Measurements from ENCODE around the gene SLC33A1.
"Not testable (repeated sequence)": the region's sequence is repeated elsewhere in the genome, so short reads cannot be mapped to it uniquely, and the experiment has no call there.

SLC33A1 gene

DNA sequence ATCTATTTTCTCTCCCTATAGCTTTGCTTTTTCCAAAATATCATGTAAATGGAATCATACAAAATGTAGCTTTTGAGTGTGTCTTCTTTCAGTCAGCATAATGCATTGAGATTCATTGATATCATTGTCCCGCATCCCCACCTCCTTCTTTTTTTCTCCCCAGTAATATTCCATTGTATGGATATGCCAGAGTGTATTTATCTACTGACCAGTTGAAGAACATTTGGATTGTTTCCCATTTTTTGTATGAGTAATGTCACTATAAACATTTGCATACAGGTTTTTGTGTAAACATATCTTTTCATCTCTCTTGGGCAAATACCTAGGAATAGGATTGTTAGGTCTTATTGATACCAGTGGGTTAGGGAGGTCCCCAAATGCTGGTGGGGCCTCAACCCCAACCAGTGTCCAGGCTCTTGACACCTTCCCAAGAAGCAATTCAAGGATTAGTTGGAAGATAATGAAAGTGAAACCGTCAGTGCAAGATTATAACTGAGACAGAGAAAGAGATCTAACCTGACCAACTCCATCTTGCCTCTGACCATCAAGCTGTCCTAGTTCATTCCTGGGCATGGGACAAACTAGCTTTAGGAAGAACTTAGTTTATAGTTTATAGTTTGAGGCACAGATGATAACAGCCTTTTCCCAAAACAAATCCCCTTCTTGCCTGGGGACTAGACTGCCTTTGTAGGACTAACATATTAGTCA is 7.4 kb upstream of the SLC33A1 start:
- no peak for DNase-seq (ENCODE audit: low spot score)

DNA sequence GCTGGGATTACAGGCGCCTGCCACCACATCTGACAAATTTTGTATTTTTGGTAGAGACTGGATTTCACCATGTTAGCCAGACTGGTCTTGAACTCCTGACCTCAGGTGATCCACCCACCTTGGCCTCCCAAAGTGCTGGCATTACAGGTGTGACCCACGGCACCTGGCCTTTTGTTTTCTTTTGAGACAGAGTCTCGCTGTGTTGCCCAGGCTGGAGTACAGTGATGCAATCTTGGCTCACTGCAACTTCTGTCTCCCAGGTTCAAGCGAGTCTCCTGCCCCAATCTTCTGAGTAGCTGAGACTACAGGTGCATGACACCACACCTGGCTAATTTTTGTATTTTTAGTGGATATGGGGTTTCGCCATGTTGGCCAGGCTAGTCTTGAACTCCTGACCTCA is 6.2 kb upstream of the SLC33A1 start:
- not testable (repeated sequence) for DNase-seq (ENCODE audit: low spot score)

- peak; percentile 59 for DNase-seq (ENCODE audit: low spot score)
Observed at GRCh38 chr3:155859859-155860258, 5.6 kb upstream of the SLC33A1 start.

DNA sequence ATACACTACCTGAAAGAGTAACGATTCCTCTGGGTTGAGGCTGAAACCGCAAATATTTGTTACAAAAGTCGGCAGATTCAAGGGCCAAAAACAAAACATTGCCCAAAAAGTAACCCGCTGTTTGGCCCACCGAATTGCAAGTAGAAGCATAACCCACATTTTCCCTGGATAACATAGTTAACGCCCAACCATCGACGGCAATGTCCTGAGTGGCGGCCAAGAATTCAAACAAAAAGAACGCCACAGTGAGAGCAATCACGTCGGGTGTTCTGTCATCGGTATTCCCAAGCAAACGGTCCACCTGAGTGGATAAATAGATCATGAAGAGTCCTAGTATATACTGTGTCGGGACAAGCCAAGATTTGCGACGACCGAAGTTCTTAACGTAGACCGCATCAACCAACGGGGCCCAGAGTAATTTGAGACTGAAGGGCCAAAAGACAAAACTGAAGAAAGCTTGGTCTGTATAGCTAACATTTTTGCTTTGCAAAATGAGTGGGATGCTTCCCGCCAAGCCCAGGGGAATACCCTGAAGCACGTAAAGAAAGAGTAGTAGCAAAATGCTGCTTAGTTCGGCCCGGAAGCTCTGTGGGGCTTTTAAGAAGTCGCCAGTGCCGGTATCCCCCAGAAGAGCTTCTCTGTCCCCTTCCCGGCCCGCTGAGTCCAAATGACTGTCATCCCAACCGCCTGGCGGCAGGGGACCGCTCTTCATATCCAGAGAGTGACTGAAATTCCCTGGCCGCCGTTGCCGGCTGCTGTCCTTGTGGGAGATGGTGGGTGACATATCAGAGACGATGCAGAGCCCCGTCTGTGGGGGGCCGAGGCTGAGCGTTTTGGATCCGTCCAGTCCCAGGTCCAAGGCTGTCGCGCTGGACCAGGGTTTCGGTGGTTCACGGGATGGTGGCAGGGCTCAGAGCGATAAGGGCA is 750 bp downstream of the SLC33A1 start:
- DNase-seq (ENCODE audit: low spot score): peak; percentile 46

DNA sequence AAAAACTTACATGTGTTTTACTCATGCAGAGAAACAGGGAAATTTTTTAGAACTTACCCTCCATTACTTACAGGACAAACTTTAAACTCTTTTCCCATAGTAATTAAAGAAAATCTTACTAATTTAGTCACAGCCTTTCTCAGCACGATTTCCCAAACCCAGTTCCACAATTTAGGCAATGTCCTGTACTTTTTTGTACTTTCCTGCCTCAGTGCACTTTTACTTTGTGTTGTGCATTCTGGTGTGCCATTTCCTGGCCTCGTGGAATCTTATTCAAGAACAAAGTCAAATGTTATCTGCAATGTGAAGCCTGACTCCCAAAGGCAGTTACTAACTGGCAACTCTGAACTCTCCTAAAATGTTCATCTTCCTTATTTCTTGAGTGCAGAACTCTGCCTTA is 1.9 kb downstream of the SLC33A1 start:
- no peak for DNase-seq (ENCODE audit: low spot score)

- not testable (repeated sequence) for DNase-seq (ENCODE audit: low spot score)
Observed at GRCh38 chr3:155849404-155849803, 4.8 kb downstream of the SLC33A1 start.

GRCh38 chr3:155847993-155848392 is 6.2 kb downstream of the SLC33A1 start:
- DNase-seq (ENCODE audit: low spot score): no peak

GRCh38 chr3:155846119-155846518 is 8.1 kb downstream of the SLC33A1 start:
- DNase-seq (ENCODE audit: low spot score): no peak

DNA sequence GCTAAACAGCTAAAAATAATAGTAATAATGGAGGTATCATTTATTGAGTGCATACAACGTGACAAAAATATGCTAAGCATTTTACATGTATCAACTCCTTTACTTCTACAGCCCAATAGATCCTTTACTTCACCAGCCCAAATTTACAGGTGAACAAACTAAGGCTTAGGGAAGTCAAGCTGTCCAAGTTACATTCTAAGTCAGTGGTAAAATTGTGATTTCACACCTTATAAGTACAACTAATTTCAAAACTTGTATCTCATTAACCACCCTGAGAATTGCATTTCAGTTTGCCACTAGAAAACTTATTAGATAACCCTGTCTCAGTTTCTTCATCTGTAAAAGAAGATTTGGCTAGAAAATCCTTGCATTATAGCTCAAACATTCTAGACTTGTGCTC is 10.7 kb downstream of the SLC33A1 start:
- no peak for DNase-seq (ENCODE audit: low spot score)

GRCh38 chr3:155835341-155836071 is 18.7 kb downstream of the SLC33A1 start:
- DNase-seq (ENCODE audit: low spot score): no peak

- DNase-seq (ENCODE audit: low spot score): peak; percentile 33
Observed at GRCh38 chr3:155828490-155829098, 25.6 kb downstream of the SLC33A1 start.

GRCh38 chr3:155815030-155815545 is 39.1 kb downstream of the SLC33A1 start:
- no peak for DNase-seq (ENCODE audit: low spot score)

DNA sequence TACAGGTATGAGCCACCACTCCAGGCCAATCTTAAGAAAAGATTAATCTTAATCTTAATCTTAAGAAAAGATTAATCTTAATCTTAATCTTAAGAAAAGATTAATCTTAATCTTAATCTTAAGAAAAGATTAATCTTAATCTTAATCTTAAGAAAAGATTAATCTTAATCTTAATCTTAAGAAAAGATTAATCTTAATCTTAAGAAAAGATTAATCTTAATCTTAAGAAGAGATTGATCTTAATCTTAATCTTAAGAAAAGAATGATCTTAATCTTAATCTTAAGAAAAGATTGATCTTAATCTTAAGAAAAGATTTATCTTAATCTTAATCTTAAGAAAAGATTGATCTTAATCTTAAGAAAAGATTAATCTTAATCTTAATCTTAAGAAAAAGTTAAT is 41.0 kb downstream of the SLC33A1 start:
- not testable (repeated sequence) for DNase-seq (ENCODE audit: low spot score)

DNA sequence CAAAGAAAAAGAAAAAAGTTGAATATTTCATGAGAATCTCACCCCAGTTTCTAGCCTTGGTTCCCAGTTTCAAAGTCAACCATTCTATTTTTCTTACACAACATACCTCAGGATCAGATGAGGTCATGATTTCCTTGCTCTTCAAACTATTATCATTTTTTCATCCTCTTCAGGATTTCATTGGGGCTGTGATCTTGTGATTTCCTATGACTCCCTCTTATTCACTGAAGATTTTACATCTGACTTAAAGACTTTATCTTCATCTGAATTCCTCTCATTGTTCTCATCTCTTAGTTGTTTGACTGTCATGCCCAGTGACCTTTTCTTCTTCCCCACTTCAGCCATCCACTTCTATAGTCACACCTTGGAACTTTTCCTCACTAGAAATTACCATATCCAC is 45.0 kb downstream of the SLC33A1 start:
- no peak for DNase-seq (ENCODE audit: low spot score)

- no peak for DNase-seq (ENCODE audit: low spot score)
Observed at GRCh38 chr3:155807823-155808222, 46.4 kb downstream of the SLC33A1 start.

- peak; percentile 85 for DNase-seq (ENCODE audit: low spot score)
Observed at GRCh38 chr3:155805802-155806618, 48.2 kb downstream of the SLC33A1 start, which contains the start of gene C3orf33. Gene C3orf33, minus strand, starts transcription at chr3:155806278. Its CDS starts 26 bp downstream, at chr3:155806252.

GRCh38 chr3:155805204-155805801 is 48.9 kb downstream of the SLC33A1 start:
- DNase-seq (ENCODE audit: low spot score): no peak

GRCh38 chr3:155804323-155804722 is 49.9 kb downstream of the SLC33A1 start:
- no peak for DNase-seq (ENCODE audit: low spot score)

DNA sequence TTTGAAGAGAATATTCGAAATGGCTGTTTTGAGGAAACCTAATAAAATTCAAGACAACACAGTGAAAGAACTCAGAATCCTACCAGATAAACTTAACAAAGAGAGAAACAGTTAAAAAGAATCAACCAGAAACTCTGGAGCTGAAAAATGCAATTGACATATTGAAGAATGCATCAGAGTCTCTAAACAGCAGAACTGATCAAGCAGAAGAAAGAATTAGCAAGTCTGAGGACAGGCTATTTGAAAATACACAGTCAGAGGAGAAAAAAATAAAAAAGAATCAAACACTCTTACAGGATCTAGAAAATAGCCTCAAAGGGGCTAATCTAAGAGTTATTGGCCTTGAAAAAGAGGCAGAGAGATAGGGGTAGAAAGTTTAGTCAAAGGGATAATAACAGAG is 61.7 kb downstream of the SLC33A1 start:
- no peak for DNase-seq (ENCODE audit: low spot score)

- peak; percentile 29 for DNase-seq (ENCODE audit: low spot score)
Observed at GRCh38 chr3:155791190-155791589, 63.0 kb downstream of the SLC33A1 start.

All from hematopoietic multipotent progenitor cell treated with erythropoietin and hydrocortisone succinate and interleukin-3 and kit ligand, for 17 days (in vitro differentiated cells).